SU-DHL-6 (cell line): ENCODE data around the gene TAF11L8.

ENCODE experiments used
- CTCF ChIP-seq: fragments of 200-600 bp; sonication (generic); IDR thresholded peaks from one replicate; pipeline ENCODE4 v1.5.1; 2017; ENCODE audit warnings: antibody characterized with exemption, mild to moderate bottlenecking, low read length, moderate library complexity; ENCODE audit not compliant: insufficient read depth, poor library complexity, severe bottlenecking
- EZH2phosphoT487 ChIP-seq: fragments of 200-600 bp; sonication (generic), shearing (Covaris generic); conservative IDR thresholded peaks from 2 replicates; pipeline ENCODE4 v1.6.1; 2018; ENCODE audit warnings: mild to moderate bottlenecking, antibody characterized with exemption, low read length, moderate library complexity, mixed read lengths

- no peak for TF ChIP-seq CTCF
- no peak for TF ChIP-seq EZH2phosphoT487
Observed at GRCh38 chr5:17604951-17605350, 14.2 kb upstream of the TAF11L8 start.
